Upper lobe of right lung (tissue), 1 donor: ENCODE data around the gene RPA1. TPM values are rescaled to one million over a fixed set of nuclear protein-coding genes. Genes with fewer than 3 reads are reported as not detected.

Experiments
- ATAC-seq: fragments of 200-7000 bp; cut with Tn5 transposase; one replicate; pipeline ENCODE4 v1.9.1; 2020; ENCODE audit warnings: mild to moderate bottlenecking, moderate library complexity
- DNase-seq: peaks from one replicate; pipeline ENCODE4 v3.0.0-alpha.2; 2020
- H3K27ac ChIP-seq: fragments of 200-600 bp; one replicate; pipeline ENCODE4 v1.8.0; 2022
- H3K27me3 ChIP-seq: fragments of 200-600 bp; one replicate; pipeline ENCODE4 v1.8.0; 2022; ENCODE audit warnings: mild to moderate bottlenecking
- H3K36me3 ChIP-seq: fragments of 200-600 bp; one replicate; pipeline ENCODE4 v1.8.0; 2022
- H3K4me1 ChIP-seq: fragments of 200-600 bp; one replicate; pipeline ENCODE4 v1.8.0; 2022
- H3K4me3 ChIP-seq: fragments of 200-600 bp; one replicate; pipeline ENCODE4 v1.8.0; 2022; ENCODE audit warnings: mild to moderate bottlenecking
- H3K9me3 ChIP-seq: fragments of 200-600 bp; one replicate; pipeline ENCODE4 v1.8.0; 2022
- intact Hi-C: fragments of 100-400 bp; cut with DNase I; formaldehyde crosslinking; loops from one replicate; pipeline ENCODE4 v1.11.0; 2022
- total RNA-seq: library from RNA; stranded (reverse); fragmentation: NEBNext Ultra II Directional; extraction: Animal tissue kit (Norgen Biotek cat#: 25700); gene quantifications from one replicate; pipeline ENCODE4 v1.2.1, GENCODE V29; 2021
- TF ChIP-seq, protein P1 (sequence below): fragments of 200-600 bp; IDR thresholded peaks from one replicate; pipeline ENCODE4 v1.8.0; 2022; ENCODE audit warnings: antibody characterized with exemption
- donor health status: DM: no; HTN: yes; CAD: no; lungs with severe emphysema.

The RPA1 gene
- total RNA-seq, 1 donor from 2014 or later, result 56.7 TPM

DNA sequence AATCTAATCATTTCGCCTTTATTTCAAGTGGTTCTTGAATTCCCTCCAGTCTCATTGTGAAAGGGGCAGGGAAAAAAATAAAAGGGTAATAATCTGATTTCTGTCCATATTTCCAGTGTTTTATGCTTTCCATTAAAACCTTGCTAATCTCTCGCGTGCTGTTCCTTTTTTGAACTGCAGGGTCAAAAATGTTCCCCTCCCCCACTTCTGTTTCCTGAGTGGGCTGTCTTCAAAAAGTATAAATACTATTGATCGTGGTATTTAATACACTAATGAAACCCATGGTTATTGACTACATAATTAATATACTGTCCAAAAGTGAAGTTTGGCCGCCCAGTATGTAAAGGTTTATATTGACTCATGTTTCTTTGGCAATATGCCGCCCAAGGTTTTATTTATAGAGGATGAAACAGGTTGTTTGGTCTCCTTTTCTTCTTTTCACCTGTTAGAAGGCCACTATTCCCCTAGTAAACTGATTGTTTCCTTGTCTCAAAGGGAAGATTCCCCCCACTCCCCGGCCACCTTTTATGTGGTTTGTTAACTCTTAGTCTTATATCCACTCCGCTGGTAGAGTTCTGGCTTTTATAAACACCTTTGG is 69.7 kb downstream of the RPA1 start:
- Histone ChIP-seq H3K4me1 (no peaks in the 10 kb centered on the region), H3K36me3 (peaks cover 44% of the 10 kb centered on the region), H3K4me3 (no peak overlapping the region), H3K27ac (no peak overlapping the region), H3K9me3 (no peaks in the 10 kb centered on the region), H3K27me3 (no peaks in the 10 kb centered on the region)
- DNase-seq (no peak), ATAC-seq (no peak)
- intact Hi-C loops, result no loop called here
- TF ChIP-seq, protein P1, sequence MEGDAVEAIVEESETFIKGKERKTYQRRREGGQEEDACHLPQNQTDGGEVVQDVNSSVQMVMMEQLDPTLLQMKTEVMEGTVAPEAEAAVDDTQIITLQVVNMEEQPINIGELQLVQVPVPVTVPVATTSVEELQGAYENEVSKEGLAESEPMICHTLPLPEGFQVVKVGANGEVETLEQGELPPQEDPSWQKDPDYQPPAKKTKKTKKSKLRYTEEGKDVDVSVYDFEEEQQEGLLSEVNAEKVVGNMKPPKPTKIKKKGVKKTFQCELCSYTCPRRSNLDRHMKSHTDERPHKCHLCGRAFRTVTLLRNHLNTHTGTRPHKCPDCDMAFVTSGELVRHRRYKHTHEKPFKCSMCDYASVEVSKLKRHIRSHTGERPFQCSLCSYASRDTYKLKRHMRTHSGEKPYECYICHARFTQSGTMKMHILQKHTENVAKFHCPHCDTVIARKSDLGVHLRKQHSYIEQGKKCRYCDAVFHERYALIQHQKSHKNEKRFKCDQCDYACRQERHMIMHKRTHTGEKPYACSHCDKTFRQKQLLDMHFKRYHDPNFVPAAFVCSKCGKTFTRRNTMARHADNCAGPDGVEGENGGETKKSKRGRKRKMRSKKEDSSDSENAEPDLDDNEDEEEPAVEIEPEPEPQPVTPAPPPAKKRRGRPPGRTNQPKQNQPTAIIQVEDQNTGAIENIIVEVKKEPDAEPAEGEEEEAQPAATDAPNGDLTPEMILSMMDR, result no peak

DNA sequence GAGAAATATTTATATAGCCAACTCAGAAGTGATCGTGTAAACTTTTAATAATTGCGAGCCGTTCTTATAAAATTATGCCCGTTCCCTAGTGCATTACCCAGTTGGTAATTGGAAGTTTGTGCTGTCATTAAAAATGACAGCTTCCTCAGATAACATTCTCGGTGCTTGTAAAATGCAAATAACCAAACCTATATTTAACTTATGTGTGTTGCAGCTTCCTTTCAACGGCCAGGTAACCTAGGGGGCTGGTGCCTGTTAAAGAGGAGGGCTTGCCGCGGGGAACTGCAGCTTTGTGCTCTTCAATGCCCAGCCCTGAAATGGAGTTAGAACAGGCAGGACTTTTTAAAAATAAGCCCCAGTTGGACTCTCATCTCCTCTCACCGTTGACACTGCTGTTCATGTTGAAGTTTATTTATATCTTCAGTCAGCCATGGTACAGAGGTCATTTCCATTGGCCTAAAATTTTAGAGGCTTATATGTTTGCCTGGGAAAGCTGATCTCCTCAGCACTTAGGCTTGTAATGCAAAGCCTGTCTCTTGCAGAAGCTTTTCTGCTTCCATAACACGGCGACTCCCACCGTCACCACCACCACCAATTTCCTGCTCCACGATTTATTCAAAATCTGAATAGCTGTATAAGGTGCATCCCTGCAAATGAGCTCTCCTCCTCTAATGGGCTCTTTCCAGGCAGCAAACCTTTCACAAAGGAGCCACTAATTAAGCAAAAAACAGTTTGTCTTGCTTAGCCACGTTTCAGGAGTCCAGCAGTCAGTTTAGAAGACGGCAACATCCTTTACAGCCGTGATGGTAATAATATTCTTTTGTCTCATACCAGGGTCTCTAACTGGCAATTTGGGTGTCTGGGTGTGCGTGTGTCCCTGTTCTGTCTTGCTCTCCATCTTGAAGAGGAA is 74.7 kb downstream of the RPA1 start:
- TF ChIP-seq, protein P1, result no peak
- DNase-seq (no peak), ATAC-seq (no peak)
- peaks cover 32% of the 10 kb centered on the region for H3K27me3 ChIP-seq
- intact Hi-C loops, result loop anchor here (5.0 kb wide), 1 partner anchor 123 kb away; the partner anchor contains the start of gene RTN4RL1
- no peak overlapping the region for H3K27ac ChIP-seq
- no peaks in the 10 kb centered on the region for H3K9me3 ChIP-seq
- no peak overlapping the region for H3K4me3 ChIP-seq
- H3K36me3 ChIP-seq, result peaks cover 3% of the 10 kb centered on the region
- peaks cover 4% of the 10 kb centered on the region for H3K4me1 ChIP-seq

DNA sequence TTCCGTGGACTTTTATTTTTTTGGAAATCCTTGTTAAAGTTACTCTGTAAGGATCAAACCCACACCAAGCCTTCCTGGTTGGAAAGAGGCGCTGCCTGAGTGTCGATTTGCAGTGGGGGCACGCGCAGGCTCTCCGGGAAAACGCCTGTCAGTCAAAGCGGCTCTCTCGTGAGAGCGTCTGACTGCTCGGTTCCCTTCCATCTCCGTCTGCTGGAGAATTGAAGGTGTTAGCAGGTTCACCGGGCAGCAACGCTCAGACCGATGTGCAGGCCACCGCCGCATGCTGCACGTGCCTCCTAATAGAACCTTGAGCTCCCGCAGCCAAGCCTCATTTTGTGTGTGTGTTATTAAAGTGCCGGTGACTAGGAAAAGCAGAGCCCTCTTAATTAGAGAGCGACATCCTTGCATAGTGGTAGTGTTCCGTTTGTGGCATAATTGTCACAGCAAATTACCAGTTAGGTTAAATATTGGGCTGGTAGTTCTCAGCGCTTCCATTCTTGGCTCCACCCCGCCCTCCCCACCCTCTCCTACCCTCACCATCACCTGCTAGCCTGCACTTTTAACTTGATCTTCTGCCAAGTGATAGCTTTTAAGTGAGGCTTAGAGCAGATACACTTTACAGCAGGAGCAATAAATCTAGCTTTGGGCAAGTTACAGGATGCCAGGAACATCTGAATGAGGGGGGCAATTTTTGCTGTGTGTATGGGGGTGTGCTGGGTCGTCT is 75.5 kb downstream of the RPA1 start:
- ATAC-seq (no peak), DNase-seq (no peak)
- H3K4me3 ChIP-seq, result no peak overlapping the region
- no peak overlapping the region for H3K27ac ChIP-seq
- peaks cover 39% of the 10 kb centered on the region for H3K27me3 ChIP-seq
- no peaks in the 10 kb centered on the region for H3K9me3 ChIP-seq
- TF ChIP-seq, protein P1, result no peak
- peaks cover 4% of the 10 kb centered on the region for H3K4me1 ChIP-seq
- no peaks in the 10 kb centered on the region for H3K36me3 ChIP-seq
- intact Hi-C loops, result loop anchor here (5.0 kb wide), 1 partner anchor 122 kb away; the partner anchor contains the start of gene RTN4RL1

DNA sequence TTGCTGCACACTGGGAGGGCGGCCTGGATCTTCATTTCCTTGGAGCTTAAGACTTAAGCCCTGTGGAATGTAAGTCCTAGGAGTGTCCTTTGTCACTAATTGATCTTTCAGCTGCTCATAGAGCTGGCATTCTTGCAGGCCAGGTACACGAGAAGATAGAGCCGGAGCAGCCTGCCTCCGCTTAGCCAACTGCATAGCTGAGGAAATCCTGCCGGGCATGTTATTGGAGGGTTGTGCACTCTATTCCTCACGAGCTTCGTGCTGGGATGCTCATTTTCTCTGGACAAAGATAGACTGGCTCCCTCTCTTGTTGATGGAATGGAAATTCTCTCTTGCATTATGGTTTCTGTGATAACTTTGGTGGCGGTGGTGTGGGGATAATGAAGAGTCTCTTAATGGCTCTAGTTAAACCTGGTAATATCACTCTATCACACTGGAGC is 76.9 kb downstream of the RPA1 start:
- Histone ChIP-seq H3K4me1 (peaks cover 4% of the 10 kb centered on the region), H3K9me3 (no peaks in the 10 kb centered on the region), H3K27me3 (peaks cover 45% of the 10 kb centered on the region), H3K27ac (no peak overlapping the region), H3K4me3 (no peak overlapping the region), H3K36me3 (no peaks in the 10 kb centered on the region)
- no peak for DNase-seq
- ATAC-seq, result no peak
- TF ChIP-seq, protein P1, result no peak
- intact Hi-C loops, result loop anchor here (5.0 kb wide), 1 partner anchor 121 kb away; the partner anchor contains the start of gene RTN4RL1

DNA sequence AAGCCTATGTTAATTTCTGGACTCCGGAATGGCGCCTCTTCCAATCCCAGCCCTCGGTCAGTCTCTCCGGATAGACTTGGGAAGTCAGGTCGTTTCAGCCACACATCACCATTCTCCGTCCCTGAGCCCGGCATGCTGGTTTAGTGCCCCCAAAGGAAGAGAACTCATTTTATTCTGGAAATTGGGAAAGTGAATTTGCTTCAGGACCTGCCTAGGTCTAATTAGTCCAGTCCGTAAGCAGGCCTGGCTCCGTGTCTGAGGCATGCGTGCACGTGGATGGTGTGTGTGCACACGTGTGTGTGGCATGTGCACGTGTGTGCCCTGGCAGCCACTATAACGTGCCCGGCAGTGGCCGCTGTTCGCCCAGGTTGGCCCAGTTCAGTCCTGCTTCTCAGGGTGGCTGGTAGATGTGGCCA is 77.4 kb downstream of the RPA1 start:
- Histone ChIP-seq H3K4me1 (peaks cover 4% of the 10 kb centered on the region), H3K4me3 (no peak overlapping the region), H3K27me3 (peaks cover 51% of the 10 kb centered on the region), H3K36me3 (no peaks in the 10 kb centered on the region), H3K9me3 (no peaks in the 10 kb centered on the region), H3K27ac (no peak overlapping the region)
- intact Hi-C loops, result loop anchor here (5.0 kb wide), 1 partner anchor 120 kb away; the partner anchor contains the start of gene RTN4RL1
- DNase-seq (no peak), ATAC-seq (no peak)
- TF ChIP-seq, protein P1, result no peak
